Activated CD8-positive, alpha-beta T cell treated with anti-CD3 and anti-CD28 coated beads for 36 hours (primary cell): ENCODE data around the gene POLN. TPM values are rescaled to one million over a fixed set of nuclear protein-coding genes. Genes with fewer than 3 reads are reported as not detected.

Experiments
- ATAC-seq: fragments of 200-7000 bp; cut with Tn5 transposase; one replicate; pipeline ENCODE4 v1.10.0; 2021; ENCODE audit warnings: mild to moderate bottlenecking, moderate library complexity
- CTCF ChIA-PET: fragments of 350-600 bp; sonication (Branson Sonifier 250); formaldehyde crosslinking; loops from one replicate; lab custom pipeline; 2021; ENCODE audit warnings: antibody characterized with exemption; lab: Charles Lee
- POLR2A ChIA-PET: fragments of 350-600 bp; sonication (Branson Sonifier 250); formaldehyde crosslinking; loops from one replicate; lab custom pipeline; 2021; ENCODE audit warnings: antibody characterized with exemption; lab: Charles Lee
- DNase-seq: peaks from one replicate; pipeline ENCODE4 v3.0.0-alpha.2; 2020
- H3K27ac Mint-ChIP-seq: one replicate; pipeline ENCODE4 v1.8.0; 2021; ENCODE audit warnings: mild to moderate bottlenecking, mixed read lengths
- H3K27me3 Mint-ChIP-seq: one replicate; pipeline ENCODE4 v1.8.0; 2021; ENCODE audit warnings: mixed read lengths
- H3K36me3 Mint-ChIP-seq: one replicate; pipeline ENCODE4 v1.8.0; 2021; ENCODE audit warnings: low read depth, mixed read lengths
- H3K4me1 Mint-ChIP-seq: one replicate; pipeline ENCODE4 v1.8.0; 2021; ENCODE audit warnings: low read depth, mixed read lengths
- H3K4me3 Mint-ChIP-seq: one replicate; pipeline ENCODE4 v1.8.0; 2021; ENCODE audit warnings: mild to moderate bottlenecking, moderate library complexity, mixed read lengths
- H3K9me3 Mint-ChIP-seq: one replicate; pipeline ENCODE4 v1.8.0; 2021; ENCODE audit warnings: mixed read lengths
- intact Hi-C: fragments of 100-400 bp; cut with micrococcal nuclease; formaldehyde crosslinking; loops from one replicate; pipeline ENCODE4 v1.10.0; 2022
- total RNA-seq, 2 experiments: library from RNA; stranded (reverse); gene quantifications; one replicate each; pipeline ENCODE4 v1.2.3, GENCODE V29; 2021
- TF ChIP-seq, protein P1 (sequence below): fragments of 200-600 bp; IDR thresholded peaks from one replicate; pipeline ENCODE4 v1.8.0; 2022; ENCODE audit warnings: antibody characterized with exemption, mild to moderate bottlenecking

The POLN gene
- total RNA-seq, 2 experiments from 2014 or later = 2.1 to 2.9 TPM

DNA sequence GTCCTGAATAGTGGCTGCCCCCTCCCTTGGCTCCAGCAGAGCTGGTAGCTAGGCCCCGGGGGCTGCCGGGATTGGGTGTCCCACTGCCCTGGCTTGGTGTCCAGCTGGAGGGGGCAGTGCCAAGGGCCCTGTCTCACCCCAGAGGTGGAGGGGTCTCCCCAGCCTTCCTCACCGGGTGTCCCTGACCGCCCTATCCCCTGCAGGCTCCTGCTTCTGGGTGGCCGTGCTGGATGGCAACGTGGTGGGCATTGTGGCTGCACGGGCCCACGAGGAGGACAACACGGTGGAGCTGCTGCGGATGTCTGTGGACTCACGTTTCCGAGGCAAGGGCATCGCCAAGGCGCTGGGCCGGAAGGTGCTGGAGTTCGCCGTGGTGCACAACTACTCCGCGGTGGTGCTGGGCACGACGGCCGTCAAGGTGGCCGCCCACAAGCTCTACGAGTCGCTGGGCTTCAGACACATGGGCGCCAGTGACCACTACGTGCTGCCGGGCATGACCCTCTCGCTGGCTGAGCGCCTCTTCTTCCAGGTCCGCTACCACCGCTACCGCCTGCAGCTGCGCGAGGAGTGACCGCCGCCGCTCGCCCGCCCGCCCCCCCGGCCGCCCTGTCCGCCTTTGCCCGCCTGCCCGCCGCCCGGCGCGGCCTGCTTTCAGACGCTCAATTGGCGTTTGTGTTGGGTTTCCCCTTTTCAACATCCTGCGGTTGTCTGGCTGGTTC lies 178.2 kb downstream of the POLN start:
- POLR2A ChIA-PET = no interaction called here
- intact Hi-C loops = no loop called here
- ATAC-seq = no peak
- Mint-ChIP-seq H3K27ac (no peak overlapping the region), H3K36me3 (no peaks in the 10 kb centered on the region), H3K4me1 (no peaks in the 10 kb centered on the region), H3K27me3 (peaks cover 2% of the 10 kb centered on the region), H3K9me3 (no peaks in the 10 kb centered on the region), H3K4me3 (no peak overlapping the region)
- no peak for DNase-seq
- TF ChIP-seq, protein P1, sequence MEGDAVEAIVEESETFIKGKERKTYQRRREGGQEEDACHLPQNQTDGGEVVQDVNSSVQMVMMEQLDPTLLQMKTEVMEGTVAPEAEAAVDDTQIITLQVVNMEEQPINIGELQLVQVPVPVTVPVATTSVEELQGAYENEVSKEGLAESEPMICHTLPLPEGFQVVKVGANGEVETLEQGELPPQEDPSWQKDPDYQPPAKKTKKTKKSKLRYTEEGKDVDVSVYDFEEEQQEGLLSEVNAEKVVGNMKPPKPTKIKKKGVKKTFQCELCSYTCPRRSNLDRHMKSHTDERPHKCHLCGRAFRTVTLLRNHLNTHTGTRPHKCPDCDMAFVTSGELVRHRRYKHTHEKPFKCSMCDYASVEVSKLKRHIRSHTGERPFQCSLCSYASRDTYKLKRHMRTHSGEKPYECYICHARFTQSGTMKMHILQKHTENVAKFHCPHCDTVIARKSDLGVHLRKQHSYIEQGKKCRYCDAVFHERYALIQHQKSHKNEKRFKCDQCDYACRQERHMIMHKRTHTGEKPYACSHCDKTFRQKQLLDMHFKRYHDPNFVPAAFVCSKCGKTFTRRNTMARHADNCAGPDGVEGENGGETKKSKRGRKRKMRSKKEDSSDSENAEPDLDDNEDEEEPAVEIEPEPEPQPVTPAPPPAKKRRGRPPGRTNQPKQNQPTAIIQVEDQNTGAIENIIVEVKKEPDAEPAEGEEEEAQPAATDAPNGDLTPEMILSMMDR = no peak
- CTCF ChIA-PET = no interaction called here

DNA sequence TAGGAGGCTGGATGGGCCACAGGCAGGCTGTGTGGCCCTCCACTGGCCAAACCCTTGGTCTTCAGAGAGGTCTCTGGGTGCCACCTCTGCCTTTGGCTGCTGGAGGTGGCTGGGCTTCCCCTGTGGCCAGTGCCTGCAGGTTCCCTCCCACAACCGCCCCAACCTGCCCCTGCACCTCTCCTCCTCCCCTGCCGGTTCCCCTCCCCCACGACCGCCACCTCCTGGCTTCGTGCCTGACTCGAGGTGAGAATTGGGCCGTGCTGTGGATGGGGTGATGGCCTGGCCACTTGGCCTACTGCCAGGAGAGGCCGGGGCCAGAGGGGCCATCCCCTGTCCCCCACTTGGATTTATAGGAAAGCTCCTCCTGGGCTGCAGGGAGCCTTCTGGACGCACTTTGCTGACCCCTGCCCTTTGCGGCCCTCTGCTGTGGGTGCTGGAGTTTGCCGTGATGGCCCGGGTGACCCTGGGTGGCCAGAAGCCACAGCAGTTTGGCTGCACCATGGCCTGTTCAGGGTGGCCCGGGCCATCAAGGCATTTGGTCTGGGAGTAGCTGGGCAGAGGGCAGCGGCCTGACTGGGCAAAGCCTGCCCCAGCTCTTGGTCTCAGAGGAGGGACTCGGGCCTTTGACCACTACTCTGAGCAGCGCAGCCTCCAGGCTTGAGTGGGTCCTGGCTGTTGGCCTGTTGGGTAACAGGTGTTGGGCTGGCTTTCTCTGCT lies 179.0 kb downstream of the POLN start:
- DNase-seq (no peak), ATAC-seq (no peak)
- ChIA-PET CTCF (interaction anchor here (1.1 kb wide), 1 partner anchor 10 kb away, joined by 3 read pairs; no protein-coding TSS in a partner anchor), POLR2A (no interaction called here)
- Mint-ChIP-seq H3K36me3 (no peaks in the 10 kb centered on the region), H3K4me3 (no peak overlapping the region), H3K27me3 (peaks cover 2% of the 10 kb centered on the region), H3K4me1 (no peaks in the 10 kb centered on the region), H3K27ac (no peak overlapping the region), H3K9me3 (no peaks in the 10 kb centered on the region)
- TF ChIP-seq, protein P1 = no peak
- intact Hi-C loops = no loop called here

DNA sequence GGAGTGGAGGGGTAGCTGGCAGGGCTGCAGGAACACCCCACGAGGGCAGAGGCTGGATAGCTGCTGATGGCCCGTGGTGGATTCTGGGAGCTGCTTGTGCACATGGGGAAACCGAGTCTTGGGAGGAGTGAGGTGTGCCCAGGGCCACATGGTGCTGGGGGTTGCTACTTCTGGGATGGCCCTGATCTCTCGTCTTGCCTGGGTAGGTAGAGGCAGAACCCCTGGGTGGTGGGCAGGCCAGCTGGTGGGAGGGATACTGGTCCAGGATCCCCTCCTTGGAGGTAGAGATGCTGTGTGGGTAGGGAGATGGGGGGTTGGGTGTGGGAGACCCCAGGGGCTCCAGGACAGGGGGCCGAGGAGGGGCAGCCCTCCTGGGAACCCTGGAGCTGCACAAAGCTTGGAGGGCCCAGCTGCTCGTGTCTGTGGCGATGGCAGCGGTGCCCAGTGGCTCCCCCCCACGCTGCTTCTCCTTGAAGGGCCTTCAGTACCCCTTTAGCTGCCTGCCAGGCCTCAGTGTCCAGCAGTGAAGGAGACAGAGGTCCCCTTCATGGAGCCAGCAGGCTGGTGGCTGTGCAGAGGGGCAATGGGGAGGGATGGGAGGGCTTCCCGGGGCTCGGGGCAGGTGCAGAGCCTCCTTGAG lies 179.6 kb downstream of the POLN start:
- no peaks in the 10 kb centered on the region for H3K4me1 Mint-ChIP-seq
- ChIA-PET POLR2A (no interaction called here), CTCF (interaction anchor here (1.1 kb wide), 1 partner anchor 10 kb away, joined by 3 read pairs; no protein-coding TSS in a partner anchor)
- intact Hi-C loops = no loop called here
- no peak for DNase-seq
- H3K4me3 Mint-ChIP-seq = no peak overlapping the region
- TF ChIP-seq, protein P1 = no peak
- no peaks in the 10 kb centered on the region for H3K9me3 Mint-ChIP-seq
- no peak for ATAC-seq
- peaks cover 8% of the 10 kb centered on the region for H3K27me3 Mint-ChIP-seq
- no peaks in the 10 kb centered on the region for H3K36me3 Mint-ChIP-seq
- H3K27ac Mint-ChIP-seq = no peak overlapping the region

DNA sequence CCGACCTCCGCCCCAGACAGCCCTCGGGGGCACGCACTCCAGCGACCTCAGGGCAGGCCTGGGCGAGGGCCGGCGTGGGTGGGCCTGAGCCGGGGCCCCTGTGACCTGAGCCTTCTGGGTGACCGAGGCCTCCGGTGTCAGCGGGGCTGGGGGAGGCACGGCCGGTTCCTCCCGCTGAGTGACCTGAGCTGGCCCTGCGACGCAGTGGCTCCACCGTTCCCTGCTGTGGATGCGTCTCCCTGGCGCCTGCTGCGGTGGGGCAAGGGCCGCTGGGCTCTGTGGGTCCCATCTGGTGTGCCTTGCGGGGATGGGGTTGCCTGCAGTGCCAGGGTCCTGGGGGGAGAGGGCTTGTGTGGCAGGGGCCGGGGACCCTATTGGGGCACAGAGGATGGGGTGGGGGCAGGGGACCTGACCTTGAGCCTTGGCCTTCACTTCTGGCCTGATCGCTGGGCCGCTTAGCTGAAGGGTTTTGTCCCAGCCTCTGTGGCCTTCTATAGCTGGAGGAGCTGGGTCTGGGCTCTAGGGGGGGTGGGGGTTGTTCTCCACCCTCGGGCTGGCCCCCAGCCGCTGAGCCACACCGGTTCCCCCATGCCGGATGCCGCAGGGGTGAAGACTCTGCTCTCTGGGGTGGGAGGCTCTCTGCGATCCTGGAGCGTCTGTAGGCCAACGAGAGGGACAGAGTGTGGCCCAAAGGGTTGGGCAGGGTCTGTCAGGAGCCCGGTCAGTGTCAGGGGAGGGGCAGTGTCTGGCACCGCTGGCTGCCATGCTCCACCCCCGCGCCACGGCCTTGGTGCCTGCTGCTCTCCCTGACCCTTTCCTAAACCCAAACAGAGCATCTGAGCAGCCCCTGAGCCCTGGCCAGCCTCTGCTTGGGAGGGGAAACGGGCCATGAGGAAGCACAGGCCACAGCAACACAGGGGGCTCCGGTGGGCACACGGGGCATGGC lies 180.5 kb downstream of the POLN start:
- POLR2A ChIA-PET = no interaction called here
- peaks cover 15% of the 10 kb centered on the region for H3K27me3 Mint-ChIP-seq
- DNase-seq = no peak
- no peaks in the 10 kb centered on the region for H3K4me1 Mint-ChIP-seq
- TF ChIP-seq, protein P1 = no peak
- intact Hi-C loops = no loop called here
- H3K27ac Mint-ChIP-seq = no peak overlapping the region
- no peaks in the 10 kb centered on the region for H3K9me3 Mint-ChIP-seq
- H3K36me3 Mint-ChIP-seq = no peaks in the 10 kb centered on the region
- no peak overlapping the region for H3K4me3 Mint-ChIP-seq
- CTCF ChIA-PET = interaction anchor here (1.1 kb wide), 1 partner anchor 9 kb away, joined by 3 read pairs; no protein-coding TSS in a partner anchor
- ATAC-seq = no peak
